Natural killer cell (primary cell): ENCODE measurements around the gene OR1L8. TPM values are rescaled to one million over a fixed set of nuclear protein-coding genes. Genes with fewer than 3 reads are reported as not detected.
"Not testable (repeated sequence)": the region's sequence is repeated elsewhere in the genome, so short reads cannot be mapped to it uniquely, and the experiment has no call there.

Source experiments
- ATAC-seq, 3 donors: fragments of 150-1000 bp in 2 of 3; fragments of 200-7000 bp in 1 of 3; cut with Tn5 transposase; 1 replicate in 1 of 3; 2 replicates in 2 of 3; pipeline ENCODE4 v1.10.0; 2021; ENCODE audit warnings: mild to moderate bottlenecking in 2 of 3, moderate library complexity in 2 of 3
- DNase-seq, 2 donors: peaks; one replicate each; pipeline versions ENCODE4 v3.0.0 to v3.0.0-alpha.2; 2013 to 2021; ENCODE audit warnings: mixed read lengths in 1 of 2
- H3K27ac ChIP-seq: one replicate; pipeline ENCODE4 v1.5.1; 2013; ENCODE audit warnings: mild to moderate bottlenecking, low read length
- H3K27me3 ChIP-seq: one replicate; pipeline ENCODE4 v1.6.1; 2013; ENCODE audit warnings: low read length; ENCODE audit not compliant: control insufficient read depth, insufficient read depth
- H3K36me3 ChIP-seq: one replicate; pipeline ENCODE4 v1.6.1; 2013; ENCODE audit warnings: low read length; ENCODE audit not compliant: control insufficient read depth, insufficient read depth
- H3K4me1 ChIP-seq: one replicate; pipeline ENCODE4 v1.6.1; 2013; ENCODE audit warnings: low read length; ENCODE audit not compliant: control insufficient read depth, insufficient read depth
- H3K4me3 ChIP-seq: one replicate; pipeline ENCODE4 v1.5.1; 2013; ENCODE audit warnings: low read length
- H3K9me3 ChIP-seq: one replicate; pipeline ENCODE4 v1.6.1; 2013; ENCODE audit warnings: low read length; ENCODE audit not compliant: control insufficient read depth, insufficient read depth
- H3K27ac Mint-ChIP-seq, 2 donors: one replicate each; pipeline ENCODE4 v1.8.0; 2022; ENCODE audit warnings: mild to moderate bottlenecking in 2 of 2, mixed read lengths in 2 of 2, moderate library complexity in 1 of 2
- H3K27me3 Mint-ChIP-seq, 2 donors: one replicate each; pipeline ENCODE4 v1.8.0; 2022; ENCODE audit warnings: low read depth in 2 of 2, mixed read lengths in 2 of 2
- H3K36me3 Mint-ChIP-seq: one replicate; pipeline ENCODE4 v1.8.0; 2022; ENCODE audit warnings: mixed read lengths
- H3K4me1 Mint-ChIP-seq, 2 donors: one replicate each; pipeline ENCODE4 v1.8.0; 2022; ENCODE audit warnings: mixed read lengths in 2 of 2
- H3K4me3 Mint-ChIP-seq: one replicate; pipeline ENCODE4 v1.8.0; 2022; ENCODE audit warnings: mild to moderate bottlenecking, moderate library complexity, mixed read lengths
- H3K9me3 Mint-ChIP-seq, 2 donors: one replicate each; pipeline ENCODE4 v1.8.0; 2022; ENCODE audit warnings: mixed read lengths in 2 of 2
- WGBS: methylation state at CpG from one replicate; pipeline ENCODE4 v1.1.7; 2013; ENCODE audit warnings: missing lambda C conversion rate; ENCODE audit not compliant: insufficient coverage; 5-methylcytosine and 5-hydroxymethylcytosine counted together
- intact Hi-C: fragments of 100-400 bp; cut with micrococcal nuclease; formaldehyde crosslinking; loops from one replicate; pipeline ENCODE4 v1.14.2; 2022
- total RNA-seq, 4 donors: library from RNA; stranded (reverse); fragments of 120-200 nt in 1 of 4; gene quantifications; one replicate each; pipeline versions ENCODE4 v1.2.3 to v1.2.4, GENCODE V29; 2013 to 2022
- TF ChIP-seq, protein P1 (sequence below): fragments of 200-600 bp; IDR thresholded peaks from one replicate; pipeline ENCODE4 v1.8.0; 2022; ENCODE audit warnings: antibody characterized with exemption

The OR1L8 gene, protein sequence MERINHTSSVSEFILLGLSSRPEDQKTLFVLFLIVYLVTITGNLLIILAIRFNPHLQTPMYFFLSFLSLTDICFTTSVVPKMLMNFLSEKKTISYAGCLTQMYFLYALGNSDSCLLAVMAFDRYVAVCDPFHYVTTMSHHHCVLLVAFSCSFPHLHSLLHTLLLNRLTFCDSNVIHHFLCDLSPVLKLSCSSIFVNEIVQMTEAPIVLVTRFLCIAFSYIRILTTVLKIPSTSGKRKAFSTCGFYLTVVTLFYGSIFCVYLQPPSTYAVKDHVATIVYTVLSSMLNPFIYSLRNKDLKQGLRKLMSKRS
- total RNA-seq = under 1 TPM in 1 of 3 donors, not detected in 2; 0.40 TPM
- 0.11 TPM for total RNA-seq (2013)

DNA sequence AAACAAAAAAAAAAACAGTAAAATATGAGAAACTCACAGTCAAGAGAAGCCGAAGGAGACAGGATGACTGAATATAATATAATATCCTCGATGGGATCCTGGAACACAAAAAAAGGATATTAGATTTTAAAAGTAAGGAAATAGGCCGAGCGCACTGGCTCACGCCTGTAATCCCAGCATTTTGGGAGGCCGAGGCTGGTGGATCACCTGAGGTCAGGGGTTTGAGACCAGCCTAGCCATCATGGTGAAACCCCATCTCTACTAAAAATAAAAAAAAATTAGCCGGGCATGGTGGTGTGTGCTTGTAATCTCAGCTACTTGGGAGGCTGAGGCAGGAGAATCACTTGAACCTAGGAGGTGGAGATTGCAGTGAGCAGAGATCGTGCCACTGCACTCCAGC, at the start of gene OR1L8:
TSS of gene OR1L8 (minus strand) at position 101 of the 400 bp plus-strand sequence. CDS start 14,907 bp downstream, outside the sequence.
- H3K27ac Mint-ChIP-seq, ATAC-seq, DNase-seq, H3K36me3 ChIP-seq, H3K4me3 Mint-ChIP-seq, H3K27me3 ChIP-seq, H3K36me3 Mint-ChIP-seq, H3K4me3 ChIP-seq, H3K27ac ChIP-seq, H3K4me1 Mint-ChIP-seq, H3K4me1 ChIP-seq, H3K9me3 Mint-ChIP-seq, intact Hi-C loops, H3K9me3 ChIP-seq: not testable (repeated sequence)
- H3K27me3 Mint-ChIP-seq = peaks cover 2 to 14% of the 10 kb centered on the region in 2 donors
- 91% methylated on average over 8 of the region's 8 CpGs for WGBS

DNA sequence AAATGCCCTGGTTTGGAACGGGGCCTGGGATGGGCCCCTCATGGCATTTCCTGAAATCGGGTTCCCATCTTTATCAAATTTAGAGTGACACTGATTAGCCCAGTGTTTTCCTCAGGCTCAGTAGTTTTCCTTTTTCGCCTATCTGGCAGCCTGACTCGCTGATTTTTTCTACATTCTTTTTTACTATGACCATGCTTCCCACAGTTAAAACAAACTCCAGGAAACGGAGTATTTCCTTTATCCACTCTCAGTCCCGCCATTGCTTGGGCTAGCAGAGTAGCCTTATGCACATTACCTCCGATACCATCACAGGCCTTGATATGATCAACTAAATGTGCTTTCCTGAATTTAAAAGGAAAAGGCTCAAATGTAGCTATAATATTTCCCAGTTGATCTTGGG, 36.8 kb upstream of the OR1L8 start:
- H3K27me3 ChIP-seq = no peaks in the 10 kb centered on the region
- no peaks in the 10 kb centered on the region for H3K4me1 ChIP-seq
- Mint-ChIP-seq H3K9me3 (no peaks in the 10 kb centered on the region), H3K27me3 (peaks cover 2 to 25% of the 10 kb centered on the region in 2 donors), H3K27ac (no peak overlapping the region), H3K4me3 (no peak overlapping the region), H3K4me1 (no peaks in the 10 kb centered on the region), H3K36me3 (no peaks in the 10 kb centered on the region)
- DNase-seq (no peak), ATAC-seq (no peak)
- H3K9me3 ChIP-seq = no peaks in the 10 kb centered on the region
- H3K4me3 ChIP-seq = no peak overlapping the region
- intact Hi-C loops = no loop called here
- no peaks in the 10 kb centered on the region for H3K36me3 ChIP-seq
- TF ChIP-seq, protein P1, sequence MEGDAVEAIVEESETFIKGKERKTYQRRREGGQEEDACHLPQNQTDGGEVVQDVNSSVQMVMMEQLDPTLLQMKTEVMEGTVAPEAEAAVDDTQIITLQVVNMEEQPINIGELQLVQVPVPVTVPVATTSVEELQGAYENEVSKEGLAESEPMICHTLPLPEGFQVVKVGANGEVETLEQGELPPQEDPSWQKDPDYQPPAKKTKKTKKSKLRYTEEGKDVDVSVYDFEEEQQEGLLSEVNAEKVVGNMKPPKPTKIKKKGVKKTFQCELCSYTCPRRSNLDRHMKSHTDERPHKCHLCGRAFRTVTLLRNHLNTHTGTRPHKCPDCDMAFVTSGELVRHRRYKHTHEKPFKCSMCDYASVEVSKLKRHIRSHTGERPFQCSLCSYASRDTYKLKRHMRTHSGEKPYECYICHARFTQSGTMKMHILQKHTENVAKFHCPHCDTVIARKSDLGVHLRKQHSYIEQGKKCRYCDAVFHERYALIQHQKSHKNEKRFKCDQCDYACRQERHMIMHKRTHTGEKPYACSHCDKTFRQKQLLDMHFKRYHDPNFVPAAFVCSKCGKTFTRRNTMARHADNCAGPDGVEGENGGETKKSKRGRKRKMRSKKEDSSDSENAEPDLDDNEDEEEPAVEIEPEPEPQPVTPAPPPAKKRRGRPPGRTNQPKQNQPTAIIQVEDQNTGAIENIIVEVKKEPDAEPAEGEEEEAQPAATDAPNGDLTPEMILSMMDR = no peak
- no peak overlapping the region for H3K27ac ChIP-seq
- 65% methylated on average over 7 of the region's 7 CpGs for WGBS

DNA sequence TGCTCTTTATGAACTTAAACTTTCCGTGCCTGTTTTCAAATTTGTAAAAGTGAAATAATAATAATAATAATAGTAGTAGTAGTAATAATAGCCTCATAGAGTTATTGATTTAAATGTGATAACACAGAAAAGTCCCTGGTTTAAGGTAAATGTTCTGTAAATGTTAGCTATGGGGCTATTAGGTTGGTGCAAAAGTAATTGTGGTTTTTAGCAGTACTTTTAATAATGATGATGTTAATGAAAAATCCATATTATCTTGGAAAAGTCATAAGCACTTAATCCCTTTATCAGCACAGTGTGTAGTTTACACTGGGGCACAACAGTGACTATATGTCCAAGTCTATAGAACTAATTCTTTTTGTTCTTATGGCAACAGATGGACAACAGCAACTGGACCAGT, 31.2 kb upstream of the OR1L8 start, which contains the start of gene OR1Q1:
TSS of gene OR1Q1 (plus strand) at position 377 of the 400 bp plus-strand sequence. CDS start at position 377, 0 bp downstream.
- intact Hi-C loops = no loop called here
- Mint-ChIP-seq H3K36me3 (no peaks in the 10 kb centered on the region), H3K4me1 (no peaks in the 10 kb centered on the region), H3K9me3 (no peaks in the 10 kb centered on the region), H3K27me3 (peaks cover 2 to 22% of the 10 kb centered on the region in 2 donors), H3K4me3 (no peak within 1 kb of the TSS), H3K27ac (no peak within 1 kb of the TSS)
- Histone ChIP-seq H3K27ac (no peak within 1 kb of the TSS), H3K9me3 (no peaks in the 10 kb centered on the region), H3K27me3 (no peaks in the 10 kb centered on the region), H3K4me3 (no peak within 1 kb of the TSS), H3K4me1 (no peaks in the 10 kb centered on the region), H3K36me3 (no peaks in the 10 kb centered on the region)
- ATAC-seq (no peak), DNase-seq (no peak)
- TF ChIP-seq, protein P1 = no peak
- no CpG with 5 or more reads among the region's 1 CpG for WGBS

DNA sequence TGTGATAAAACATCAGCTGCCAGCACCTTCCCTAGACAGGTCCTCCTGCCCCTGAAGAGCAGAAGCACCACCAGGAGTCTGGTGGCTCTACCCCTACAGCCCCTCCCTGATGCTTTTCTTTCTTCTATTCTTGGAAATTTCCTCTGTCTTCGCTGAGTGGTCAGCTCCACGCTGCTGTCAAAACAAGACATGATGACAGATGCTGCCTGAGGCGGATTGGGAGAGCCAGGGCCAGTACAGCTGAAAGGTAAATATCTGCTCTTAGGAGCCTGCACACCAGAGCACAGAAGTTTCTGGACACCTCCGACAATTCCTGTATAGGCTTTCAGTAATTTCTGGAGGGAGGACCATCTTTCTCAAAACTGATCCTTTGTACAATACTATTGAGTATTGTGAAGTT, 26.6 kb upstream of the OR1L8 start:
- no peak for ATAC-seq
- H3K9me3 ChIP-seq = no peaks in the 10 kb centered on the region
- no peak overlapping the region for H3K4me3 ChIP-seq
- TF ChIP-seq, protein P1 = no peak
- Mint-ChIP-seq H3K4me1 (no peaks in the 10 kb centered on the region), H3K27me3 (peaks cover 0 to 13% of the 10 kb centered on the region in 2 donors), H3K27ac (no peak overlapping the region), H3K9me3 (no peaks in the 10 kb centered on the region), H3K4me3 (no peak overlapping the region), H3K36me3 (no peaks in the 10 kb centered on the region)
- no peak overlapping the region for H3K27ac ChIP-seq
- WGBS = 85% methylated on average over 4 of the region's 4 CpGs
- H3K27me3 ChIP-seq = no peaks in the 10 kb centered on the region
- intact Hi-C loops = no loop called here
- no peaks in the 10 kb centered on the region for H3K36me3 ChIP-seq
- no peak for DNase-seq
- no peaks in the 10 kb centered on the region for H3K4me1 ChIP-seq
